ENCODE measurements around the gene FNBP1.

DNA sequence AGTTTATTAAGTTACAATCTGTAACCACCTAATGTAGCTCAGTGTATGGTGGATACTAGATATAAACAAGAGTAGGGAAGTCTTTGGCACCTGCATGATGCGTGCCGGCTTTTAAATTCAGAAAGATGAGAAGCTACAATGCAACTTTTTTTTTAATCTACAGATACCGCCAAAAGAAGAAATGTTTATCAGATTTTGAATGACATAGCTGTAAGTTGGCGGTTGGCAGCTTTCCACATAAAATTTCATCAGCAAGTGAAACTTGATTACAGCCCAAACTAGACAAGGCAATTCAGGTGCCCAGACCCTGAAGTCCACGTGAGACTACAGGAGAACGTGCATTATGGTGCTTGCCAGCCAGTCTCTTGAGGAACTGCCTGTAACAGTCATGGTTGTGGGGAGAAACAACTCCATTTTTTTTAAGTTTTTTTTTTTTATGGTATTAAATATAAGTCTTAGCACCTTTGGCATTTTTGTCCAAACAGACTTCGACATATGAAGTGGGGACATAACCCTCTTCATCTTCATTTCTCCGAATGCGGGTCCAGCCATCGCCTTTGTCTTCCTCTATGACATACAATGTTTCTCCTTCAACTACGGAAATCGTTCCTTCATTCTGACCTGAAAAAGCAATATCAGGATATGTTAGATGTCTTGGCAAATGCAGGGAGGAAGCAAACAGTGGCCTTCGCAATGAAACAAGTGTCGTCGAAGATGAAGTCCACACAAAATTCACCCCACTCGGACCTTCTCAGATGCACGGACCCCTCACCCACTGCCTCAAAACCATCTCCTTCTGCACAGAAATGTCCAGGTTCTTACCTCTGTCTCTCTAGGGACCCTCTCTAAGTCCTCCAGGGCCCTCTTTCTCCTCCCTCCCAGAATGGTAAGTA lies 147.4 kb downstream of the FNBP1 start:
- TF ChIP-seq BACH1 (IDR thresholded peaks at IDR 0.05; ENCODE audit: low read length) (no peak), ZNF274 (IDR thresholded peaks at IDR 0.05; ENCODE audit: borderline replicate concordance, extremely low read depth, low read length) (no peak), CTCF (IDR thresholded peaks at IDR 0.05; ENCODE audit: control extremely low read depth in 1 of 3, insufficient read depth in 1 of 3, low read depth in 1 of 3, low read length in 3 of 3) (no peak), JUND (IDR thresholded peaks at IDR 0.05; ENCODE audit: low read length) (no peak), EZH2 (IDR thresholded peaks at IDR 0.05; ENCODE audit: low read depth, low read length, severe bottlenecking) (no peak), POLR2AphosphoS5 (IDR thresholded peaks at IDR 0.05; ENCODE audit: low read depth, low read length) (no peak)
